ENCODE data around the gene FBXO9.
"Not testable (repeated sequence)": the region's sequence is repeated elsewhere in the genome, so short reads cannot be mapped to it uniquely, and the experiment has no call there.

The FBXO9 gene

DNA sequence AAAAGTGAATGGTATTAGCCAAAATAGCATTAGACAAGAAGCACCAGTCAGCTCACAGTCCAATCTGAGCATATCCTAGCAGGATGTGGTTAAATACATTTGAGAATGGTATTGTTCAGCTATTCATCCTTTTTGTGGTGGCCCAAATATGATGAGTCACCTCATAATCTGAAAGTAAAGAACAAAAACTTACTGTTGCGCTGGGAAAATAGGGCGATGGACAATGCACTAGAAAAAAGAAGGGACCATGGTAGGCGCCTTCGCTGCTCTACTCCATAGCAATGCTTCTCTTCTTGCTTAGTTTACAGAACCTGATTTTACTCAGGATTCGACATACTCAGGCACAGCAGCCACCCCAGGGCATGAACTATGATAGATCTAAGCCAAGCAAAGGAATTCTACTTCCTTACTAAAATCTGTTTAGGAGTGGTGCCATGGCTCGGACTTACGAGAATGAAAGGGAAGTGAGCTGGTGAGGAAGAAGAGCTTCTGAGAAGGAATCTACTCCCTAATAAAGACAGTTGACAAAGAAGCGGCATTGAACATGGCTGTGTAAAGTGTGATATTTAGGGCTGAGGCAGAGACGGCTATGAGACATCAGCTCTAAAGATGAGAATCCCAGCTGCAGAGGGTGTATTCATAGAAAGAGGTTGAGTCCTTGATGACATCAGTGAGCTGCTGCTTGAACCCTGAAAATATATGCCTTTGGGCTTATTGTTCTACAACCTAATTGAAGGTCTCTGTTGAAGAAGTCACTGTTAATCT, 16.6 kb upstream of the FBXO9 start:
- peak; percentile 24 for DNase-seq

DNA sequence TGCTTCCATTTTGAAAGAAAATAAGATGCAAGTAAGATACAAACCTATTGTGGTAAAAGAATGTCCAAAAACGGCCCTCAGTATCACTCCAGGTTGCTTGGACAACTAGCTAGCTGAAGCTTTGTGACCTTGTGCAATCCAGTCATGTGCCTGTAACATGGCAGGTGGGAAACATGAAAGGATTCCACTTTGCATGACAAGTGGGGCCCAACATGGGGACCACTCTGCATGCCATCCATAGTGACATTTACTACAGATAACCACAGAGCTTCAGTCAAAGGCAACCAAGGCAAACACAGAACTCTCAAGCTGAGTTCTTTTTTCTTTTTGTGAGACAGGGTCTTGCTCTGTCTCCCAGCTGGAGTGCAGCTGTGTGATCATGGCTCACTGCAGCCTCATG, 15.8 kb upstream of the FBXO9 start:
- DNase-seq, result no peak

DNA sequence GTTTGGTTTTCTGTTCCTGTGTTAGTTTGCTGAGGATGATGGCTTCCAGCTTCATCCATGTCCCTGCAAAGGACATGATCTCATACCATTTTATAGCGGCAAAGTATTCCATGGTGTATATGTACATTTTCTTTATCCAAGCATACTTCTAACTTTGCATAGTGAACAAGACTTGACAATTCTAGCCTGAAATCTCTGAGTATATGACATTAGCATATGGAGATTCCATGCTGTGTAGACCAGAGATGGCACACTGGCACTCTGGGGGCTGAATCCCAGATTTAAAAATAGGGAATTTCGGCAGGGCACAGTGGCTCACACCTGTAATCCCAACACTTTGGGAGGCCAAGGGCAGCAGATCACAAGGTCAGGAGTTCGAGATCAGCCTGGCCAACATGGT, 13.1 kb upstream of the FBXO9 start:
- DNase-seq, result not testable (repeated sequence)

DNA sequence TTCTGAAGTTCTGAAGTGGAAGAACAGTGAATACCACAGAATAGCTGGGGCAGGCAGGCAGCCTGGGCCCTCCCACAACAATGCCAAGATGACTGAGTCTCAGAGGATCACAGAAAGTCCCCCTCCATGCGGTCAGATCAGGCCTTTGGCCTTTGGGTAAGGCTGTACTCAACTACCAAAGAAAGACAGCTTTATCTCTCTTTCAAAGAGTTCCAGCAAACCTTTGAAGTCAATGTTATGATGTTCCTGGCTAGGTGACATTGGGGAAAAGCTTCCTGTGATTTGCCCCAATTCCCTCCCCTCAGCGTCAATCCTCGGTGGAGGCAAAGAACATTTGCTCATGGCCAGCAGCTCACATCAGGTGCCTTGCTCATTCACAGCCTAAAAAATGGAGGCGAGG, 10.7 kb upstream of the FBXO9 start:
- no peak for DNase-seq

DNA sequence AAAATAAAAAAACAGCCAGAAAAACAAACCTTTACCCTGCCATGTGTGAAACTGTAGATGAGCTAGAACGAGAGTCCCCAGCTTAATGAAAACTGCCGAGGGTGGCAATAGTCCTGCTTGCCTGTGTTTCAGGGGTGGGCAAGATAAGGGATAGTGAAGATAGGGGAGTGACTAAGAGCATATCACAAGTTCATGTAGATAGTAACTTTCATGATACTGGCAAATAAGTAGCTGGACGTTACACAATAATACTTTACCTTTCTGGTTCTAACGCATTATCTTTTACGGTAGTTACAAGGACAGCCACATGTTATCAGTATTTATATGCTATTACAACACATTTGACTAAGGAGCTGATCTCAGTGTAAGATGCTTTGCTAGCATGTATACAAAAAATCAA, 9.3 kb upstream of the FBXO9 start:
- DNase-seq, result no peak

DNA sequence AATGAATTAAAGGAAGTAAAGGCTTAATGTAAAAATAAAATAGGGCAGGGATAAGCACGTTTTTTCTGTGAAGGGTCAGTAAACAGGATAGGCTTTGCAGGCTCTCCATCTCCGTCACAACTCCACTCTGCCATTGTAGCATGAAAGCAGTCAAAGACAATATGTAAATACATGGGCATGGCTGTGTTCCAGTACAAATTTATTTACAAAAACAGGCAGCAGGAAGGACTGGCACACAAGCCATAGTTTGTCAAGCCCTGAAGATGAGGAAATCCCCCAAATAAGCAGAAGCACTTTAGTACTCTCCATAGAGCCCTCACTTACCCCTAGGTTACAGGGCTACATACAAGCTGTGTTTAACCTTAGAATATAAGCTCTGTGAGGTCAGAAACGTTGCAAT, 8.9 kb upstream of the FBXO9 start:
- no peak for DNase-seq

DNA sequence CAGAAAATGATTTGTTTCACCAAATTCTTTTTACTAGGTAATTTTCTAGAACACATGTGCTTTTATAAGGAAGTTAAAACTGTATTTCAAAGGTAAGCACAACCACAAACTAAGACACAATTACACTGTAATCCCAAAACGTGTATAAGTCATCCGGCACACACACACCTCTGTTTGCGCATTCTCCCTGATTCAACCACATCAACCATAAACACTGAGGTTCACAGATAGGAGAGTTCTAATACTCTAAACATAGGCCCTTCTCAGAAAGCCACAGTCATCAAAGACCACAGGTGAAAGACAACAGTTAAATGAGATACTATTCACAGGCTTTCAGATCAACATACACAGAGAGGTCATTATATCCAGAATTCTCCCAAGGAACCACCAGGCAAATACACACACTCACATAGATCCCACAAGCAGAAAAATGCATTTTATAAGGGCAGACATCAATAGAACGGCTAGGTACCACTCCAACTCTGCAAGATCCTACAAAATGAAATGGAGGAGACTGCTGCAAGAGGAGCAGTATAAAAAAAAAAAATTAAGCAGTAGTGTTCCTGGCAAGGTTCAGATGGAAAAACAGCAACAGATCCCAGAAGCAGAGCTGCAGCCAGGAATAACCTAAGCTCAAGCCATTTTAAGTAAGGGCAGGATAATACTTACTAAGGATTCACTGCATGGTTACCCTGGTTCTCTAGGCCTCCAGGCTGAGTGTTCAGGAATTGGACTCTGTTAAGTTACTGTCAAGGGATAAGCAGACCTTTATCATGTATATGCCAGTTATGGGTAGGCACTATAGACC, 6.6 kb upstream of the FBXO9 start:
- DNase-seq, result no peak

DNA sequence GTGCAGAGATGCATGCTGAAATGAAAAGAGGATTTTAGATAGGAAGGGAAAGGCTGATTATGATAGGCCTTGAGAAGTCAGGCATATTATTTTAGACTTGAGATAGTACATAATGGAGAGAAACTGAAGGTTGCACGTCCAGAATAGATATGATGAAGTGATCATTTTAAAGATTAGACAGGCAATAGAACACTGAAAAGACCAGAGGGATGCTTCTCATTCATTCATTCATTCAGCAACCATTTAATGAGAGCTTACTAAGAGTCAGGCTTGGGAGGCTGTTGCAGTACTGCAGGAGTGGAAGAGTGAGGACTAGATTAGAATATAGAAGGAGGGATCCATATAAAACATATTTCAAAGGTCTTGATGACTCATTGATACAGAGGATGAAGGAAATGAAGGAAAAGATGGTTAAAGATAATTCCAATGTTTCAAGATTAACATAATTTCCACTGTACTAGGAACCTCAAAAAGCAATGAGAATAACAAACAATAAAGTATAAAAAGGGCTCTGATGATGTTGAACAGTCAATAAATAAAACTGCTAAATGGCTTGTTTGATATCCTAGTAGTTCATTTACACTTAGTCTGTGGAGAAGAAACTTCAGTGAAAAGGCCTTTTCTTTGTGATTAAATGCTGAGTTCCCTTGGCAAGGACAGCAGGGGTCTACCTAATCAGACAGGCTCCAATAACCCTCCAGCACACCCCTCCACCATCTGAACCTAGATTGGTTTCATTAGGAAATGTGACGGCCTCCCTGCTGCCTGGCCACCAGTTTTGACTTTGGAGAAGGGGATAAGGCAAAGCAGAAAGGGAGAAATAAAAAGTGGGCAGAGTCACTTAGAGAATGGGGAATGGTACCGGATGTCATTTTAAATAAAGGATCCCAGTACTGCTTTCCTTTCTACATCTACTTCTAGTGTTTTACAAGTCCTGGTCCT, 5.3 kb upstream of the FBXO9 start:
- DNase-seq, result no peak

DNA sequence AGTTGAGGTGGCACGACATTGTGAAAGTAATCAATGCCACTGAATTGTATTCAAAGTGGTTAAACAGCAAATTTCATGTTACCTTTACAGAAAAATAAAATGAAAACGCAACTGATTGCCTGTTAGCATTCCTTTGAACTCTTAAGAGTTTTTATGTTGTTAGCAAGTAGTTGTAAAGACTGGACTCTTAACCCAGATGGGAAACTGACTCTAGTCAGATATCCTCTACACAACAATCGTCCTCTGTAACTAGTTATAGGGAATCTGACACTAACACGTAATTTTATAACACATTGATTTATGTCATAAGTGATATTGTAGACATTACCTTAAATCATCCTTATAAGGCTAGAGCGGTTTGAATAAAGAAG, 3.0 kb upstream of the FBXO9 start:
- no peak for DNase-seq

DNA sequence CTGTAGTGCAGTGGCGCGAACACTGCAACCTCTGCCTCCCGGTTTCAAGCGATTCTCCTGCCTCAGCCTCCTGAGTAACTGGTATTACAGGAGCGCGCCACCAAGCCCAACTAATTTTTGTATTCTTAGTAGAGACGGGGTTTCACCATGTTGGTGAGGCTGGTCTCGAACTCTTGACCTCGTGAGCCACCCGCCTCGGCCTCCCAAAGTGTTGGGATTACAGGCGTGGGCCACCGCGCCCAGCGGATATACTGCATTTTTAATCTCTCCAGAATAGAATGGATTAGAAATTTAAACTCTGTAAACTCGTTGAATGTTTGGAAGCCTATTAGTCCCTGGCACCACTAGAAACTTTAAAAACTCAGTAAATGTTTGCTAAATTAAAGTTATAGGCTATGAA, 949 bp upstream of the FBXO9 start:
- DNase-seq, result not testable (repeated sequence)

DNA sequence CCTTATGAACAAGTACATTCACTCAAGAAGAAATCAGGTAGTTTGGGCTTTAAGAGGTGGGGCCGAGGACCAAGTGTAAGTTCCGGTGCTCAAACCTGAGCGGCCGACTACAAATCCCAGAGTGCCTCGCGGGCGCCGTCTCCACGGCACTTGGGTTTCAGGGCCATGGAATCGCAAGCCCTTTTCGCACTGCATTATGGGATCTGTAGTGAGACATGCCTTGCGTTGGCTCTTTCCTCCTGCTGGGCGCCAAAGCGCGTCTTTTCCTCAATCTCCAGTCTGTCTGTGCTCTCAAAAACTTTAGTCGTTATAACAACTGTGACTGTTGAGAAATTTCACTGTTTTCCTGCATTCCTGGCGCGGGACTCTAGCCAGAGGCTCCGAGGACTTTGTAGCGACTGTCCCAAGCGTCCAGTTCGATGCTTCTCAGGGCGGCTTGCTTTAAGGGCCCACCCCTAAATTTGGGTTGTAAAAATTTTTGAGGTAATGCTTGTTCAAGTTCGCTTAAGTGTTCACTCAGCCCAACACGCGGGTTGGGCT, 408 bp upstream of the FBXO9 start:
- DNase-seq, result peak; percentile 97

DNA sequence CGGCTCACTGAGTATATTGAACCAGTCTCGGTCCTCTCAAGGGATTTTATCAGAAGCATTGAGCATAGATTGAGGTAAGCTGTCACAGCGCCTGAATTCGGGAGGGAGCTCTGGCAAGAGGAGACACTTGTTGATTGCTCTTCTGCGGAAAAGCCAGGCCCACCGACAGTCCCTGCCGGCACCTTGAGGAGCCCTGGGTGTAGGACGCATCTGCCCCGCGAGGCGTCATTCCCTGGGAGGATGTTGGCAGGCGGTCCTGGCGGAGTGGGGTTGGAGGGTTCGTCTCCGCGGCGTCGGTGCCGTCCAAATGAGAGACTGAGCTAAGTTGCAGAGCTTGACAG, 843 bp downstream of the FBXO9 start:
- DNase-seq, result peak; percentile 37

DNA sequence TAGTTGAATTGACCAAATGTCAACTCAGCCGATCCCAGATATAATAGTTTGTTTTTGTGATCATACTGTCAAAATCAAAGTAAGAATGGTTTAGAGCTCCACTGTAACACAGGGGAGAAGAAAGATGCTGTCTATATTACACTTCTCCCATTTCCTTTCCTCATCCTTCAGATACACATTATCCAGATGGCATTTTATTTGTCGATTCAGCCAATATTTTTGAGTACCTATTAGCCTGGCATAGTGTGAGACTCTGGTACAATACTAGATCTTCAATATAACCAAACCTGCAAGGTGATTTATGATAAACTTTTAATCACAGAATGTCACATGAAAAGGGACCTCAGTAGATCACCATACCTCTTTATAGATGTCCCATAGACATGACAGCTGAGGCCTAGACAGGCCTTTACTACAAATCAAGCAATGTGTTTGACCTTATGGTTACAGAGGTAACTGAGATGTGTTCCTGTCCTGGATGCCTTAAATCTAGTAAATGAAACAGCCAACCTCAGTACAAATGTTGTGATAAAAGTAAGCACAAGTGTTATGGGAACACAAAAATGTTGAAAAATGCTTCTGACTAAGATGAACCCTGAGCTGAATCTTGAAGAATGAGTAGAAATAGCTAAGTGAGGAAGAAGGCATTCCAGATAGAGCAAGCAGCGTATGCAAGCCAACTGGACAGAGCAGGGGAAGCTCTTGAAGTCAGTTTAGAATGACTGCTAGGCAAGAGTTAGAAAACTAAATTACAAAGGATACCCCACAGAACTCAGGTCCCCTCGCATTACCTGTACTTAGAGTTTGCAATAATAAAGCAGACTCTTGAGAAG, 1.9 kb downstream of the FBXO9 start:
- no peak for DNase-seq

DNA sequence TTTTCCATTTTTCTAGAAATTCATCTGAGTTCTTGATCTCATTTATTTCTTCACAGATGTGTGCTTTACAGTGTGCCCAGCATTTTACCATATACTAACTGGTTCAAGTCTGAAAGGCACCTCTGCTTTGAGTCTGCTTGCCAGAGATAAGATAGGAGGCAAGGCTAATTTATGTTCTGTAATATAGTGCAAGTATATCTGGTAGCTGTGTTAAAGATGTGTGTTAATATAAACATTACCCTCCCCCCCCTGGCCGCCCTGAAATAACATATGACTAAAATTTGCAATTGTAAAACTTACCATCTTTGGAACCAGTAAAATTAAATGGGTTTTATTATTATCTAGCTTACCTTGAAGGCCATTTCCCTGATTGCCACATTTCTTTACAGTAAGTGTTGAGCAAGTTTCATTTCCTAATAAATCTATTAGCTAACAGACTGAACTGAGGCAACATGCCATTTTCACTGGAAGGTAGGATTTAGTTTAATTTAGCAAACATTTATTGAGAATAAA, 2.7 kb downstream of the FBXO9 start:
- peak; percentile 64 for DNase-seq

DNA sequence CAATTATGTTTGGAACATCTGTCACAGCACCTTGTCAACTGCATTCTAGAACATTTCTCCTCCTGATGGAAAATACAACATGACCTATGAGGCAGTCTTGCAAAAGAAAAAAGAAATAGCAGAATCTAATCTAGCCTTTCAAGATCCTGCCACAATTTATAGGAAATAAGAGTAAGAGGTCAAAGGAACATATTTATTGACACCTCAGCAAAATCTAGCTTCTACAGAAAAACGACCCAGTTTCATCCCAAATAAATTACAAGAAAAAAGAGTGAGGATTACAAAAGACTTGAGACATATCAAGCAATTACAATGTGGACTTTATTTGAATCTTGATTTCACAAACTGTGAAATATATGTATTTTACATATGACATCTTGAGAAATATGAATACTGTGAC, 4.2 kb downstream of the FBXO9 start:
- DNase-seq, result no peak

DNA sequence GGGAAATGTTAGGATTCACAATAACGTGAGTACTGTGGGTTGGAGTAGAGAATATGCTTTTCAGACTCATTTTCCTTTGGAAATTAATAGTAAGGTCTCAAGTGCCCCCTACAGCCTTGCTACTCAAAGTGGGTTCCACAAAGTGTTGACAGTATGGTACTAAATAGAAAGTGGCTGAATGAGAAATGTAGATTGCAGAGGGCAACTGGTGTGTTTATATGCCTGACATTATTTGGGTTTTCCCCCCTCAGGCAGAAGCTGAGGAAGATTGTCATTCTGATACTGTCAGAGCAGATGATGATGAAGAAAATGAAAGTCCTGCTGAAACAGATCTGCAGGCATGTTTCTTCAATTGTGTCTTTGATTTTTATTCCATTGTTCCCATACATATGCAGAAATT, 5.6 kb downstream of the FBXO9 start:
- peak; percentile 58 for DNase-seq

DNA sequence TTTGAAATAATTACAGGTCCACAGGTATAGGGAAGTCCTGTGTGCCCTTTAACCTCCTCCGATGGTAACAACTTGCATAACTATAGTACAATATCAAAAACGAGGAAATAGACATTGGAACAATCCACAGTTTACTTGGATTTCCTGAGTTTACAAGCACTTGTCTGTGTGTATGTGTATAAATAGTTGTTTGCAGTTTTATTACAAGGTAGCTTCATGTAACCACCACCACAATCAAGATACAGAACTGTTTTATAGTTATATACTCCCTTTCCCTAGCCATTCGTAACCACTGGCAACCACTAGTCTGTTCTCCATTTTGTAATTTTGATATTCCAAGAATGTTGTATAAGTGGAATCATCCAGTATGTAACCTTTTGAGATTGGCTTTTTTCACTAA, 9.1 kb downstream of the FBXO9 start:
- DNase-seq, result no peak

DNA sequence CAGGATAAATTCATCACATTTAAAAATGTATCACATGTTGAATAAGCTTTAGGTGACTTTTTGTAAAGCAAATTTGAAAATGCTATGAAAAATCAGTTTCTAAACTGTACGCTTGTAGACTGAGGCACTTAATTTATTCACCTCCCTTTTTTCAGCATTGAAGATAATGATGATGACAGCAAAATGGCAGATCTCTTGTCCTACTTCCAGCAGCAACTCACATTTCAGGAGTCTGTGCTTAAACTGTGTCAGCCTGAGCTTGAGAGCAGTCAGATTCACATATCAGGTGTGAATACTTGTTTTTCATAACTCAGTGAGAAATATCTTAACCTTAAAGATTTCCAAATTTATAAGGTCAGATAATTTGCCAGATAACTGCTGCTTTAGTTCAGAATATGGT, 15.6 kb downstream of the FBXO9 start:
- DNase-seq, result no peak

DNA sequence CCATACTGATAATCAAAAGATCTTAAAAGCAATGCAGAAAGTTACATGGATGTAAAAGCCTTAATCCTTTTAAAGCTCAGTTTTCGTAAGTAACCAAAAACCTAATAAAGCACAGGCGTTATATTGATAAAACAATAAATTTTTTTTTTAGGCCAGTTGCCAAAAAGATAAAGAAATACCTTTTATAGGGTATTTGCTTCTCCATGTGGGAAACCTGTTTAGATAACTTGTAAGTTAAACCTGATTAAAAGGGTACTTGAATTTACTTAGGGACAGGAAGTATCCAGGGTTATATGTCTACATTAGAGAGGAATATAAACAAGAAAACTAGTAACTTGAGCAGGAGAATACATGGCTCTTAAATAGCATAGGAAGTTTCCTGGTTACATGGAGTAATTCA, 21.1 kb downstream of the FBXO9 start:
- DNase-seq, result no peak

DNA sequence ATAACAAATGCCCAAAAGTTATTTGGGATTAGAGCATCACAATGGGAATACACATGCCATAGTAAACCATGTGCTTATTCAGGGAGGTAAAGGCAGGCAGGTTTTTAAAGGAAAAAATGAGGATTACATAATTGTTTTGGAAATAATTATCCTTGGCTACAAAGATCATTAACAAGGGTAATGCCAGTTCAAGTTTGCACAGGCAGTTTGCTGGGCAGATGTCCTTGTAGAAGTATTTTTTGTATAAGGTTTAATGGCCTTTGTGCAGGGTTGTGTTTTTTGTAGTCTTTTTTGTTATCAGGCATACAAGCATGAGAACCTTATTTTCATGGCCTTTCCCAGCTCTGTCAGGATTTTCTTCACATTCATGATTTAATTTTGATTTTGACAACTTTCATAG, 24.7 kb downstream of the FBXO9 start:
- no peak for DNase-seq

DNA sequence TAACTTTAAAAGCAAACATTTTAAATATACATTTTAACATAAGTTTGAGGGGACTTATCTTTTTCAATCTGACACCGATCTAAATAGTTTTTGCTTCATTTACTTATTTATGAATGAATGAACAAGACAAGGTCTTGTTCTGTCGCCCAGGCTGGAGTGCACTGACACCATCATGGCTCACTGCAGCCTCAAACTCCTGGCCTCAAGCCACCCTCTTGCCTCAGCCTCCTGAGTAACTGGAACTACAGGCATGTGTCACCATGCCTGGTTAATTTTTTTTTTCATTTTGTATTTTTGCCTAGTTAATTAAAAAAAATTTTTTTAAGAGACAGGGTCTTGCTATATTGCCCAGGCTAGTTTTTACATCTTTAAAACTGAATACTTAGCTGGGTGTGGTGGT, 25.4 kb downstream of the FBXO9 start:
- no peak for DNase-seq

DNA sequence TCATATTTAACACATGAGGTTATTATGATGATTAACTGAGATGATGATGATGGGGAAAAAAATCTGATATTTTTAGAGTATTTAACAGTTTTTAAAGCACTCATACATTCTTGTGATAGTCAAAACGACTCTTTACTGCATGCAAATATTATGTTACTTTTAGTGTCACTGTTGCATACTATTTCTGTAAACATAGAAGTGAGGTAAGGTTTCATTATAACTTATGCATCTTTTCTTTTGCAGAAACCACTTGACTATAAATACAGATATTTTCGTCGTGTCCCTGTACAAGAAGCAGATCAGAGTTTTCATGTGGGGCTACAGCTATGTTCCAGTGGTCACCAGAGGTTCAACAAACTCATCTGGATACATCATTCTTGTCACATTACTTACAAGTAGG, 30.1 kb downstream of the FBXO9 start:
- DNase-seq, result no peak
